AG04450 (cell line): ENCODE data around the gene CLDN5. TPM values are rescaled to one million over a fixed set of nuclear protein-coding genes. Genes with fewer than 3 reads are reported as not detected.

Source experiments
- CTCF ChIA-PET: fragments of 300-600, 350-600 bp; formaldehyde crosslinking; extraction: SDS; loops from one replicate; lab custom pipeline; 2022; ENCODE audit warnings: antibody characterized with exemption, inconsistent platforms; lab: Charles Lee
- POLR2A ChIA-PET: fragments of 350-600 bp; formaldehyde crosslinking; extraction: SDS; loops from one replicate; lab custom pipeline; 2021; ENCODE audit warnings: antibody characterized with exemption, inconsistent platforms; lab: Yijun Ruan, JAX
- DNase-seq: peaks from one replicate; pipeline ENCODE4 v3.0.0-alpha.2; 2011; ENCODE audit warnings: low read depth, low spot score
- H3K27ac ChIP-seq: one replicate; pipeline ENCODE4 v1.5.1; 2012; ENCODE audit warnings: low read depth, low read length, control low read depth
- H3K27me3 ChIP-seq: one replicate; pipeline ENCODE4 v1.6.0; 2012; ENCODE audit warnings: low read length; ENCODE audit not compliant: control insufficient read depth, insufficient read depth
- H3K4me3 ChIP-seq: 2 replicates; pipeline ENCODE4 v1.5.1; 2011; ENCODE audit warnings: mild to moderate bottlenecking, low read depth, low read length, control low read depth
- H3K9me3 ChIP-seq: 2 replicates; pipeline ENCODE4 v1.5.1; 2012; ENCODE audit warnings: low read length; ENCODE audit not compliant: control insufficient read depth, insufficient read depth
- CTCF ChIP-seq: IDR thresholded peaks from 2 replicates; pipeline ENCODE4 v1.5.1; 2011; ENCODE audit warnings: low read depth, low read length, control low read depth, inconsistent platforms
- polyA plus RNA-seq: library from polyadenylated mRNA; depleted of rRNA; stranded (reverse); fragments of >200 nt; gene quantifications from 2 replicates; pipeline ENCODE4 v1.2.3, GENCODE V29; 2011

The CLDN5 gene
- polyA plus RNA-seq, 1 experiment = not detected

DNA sequence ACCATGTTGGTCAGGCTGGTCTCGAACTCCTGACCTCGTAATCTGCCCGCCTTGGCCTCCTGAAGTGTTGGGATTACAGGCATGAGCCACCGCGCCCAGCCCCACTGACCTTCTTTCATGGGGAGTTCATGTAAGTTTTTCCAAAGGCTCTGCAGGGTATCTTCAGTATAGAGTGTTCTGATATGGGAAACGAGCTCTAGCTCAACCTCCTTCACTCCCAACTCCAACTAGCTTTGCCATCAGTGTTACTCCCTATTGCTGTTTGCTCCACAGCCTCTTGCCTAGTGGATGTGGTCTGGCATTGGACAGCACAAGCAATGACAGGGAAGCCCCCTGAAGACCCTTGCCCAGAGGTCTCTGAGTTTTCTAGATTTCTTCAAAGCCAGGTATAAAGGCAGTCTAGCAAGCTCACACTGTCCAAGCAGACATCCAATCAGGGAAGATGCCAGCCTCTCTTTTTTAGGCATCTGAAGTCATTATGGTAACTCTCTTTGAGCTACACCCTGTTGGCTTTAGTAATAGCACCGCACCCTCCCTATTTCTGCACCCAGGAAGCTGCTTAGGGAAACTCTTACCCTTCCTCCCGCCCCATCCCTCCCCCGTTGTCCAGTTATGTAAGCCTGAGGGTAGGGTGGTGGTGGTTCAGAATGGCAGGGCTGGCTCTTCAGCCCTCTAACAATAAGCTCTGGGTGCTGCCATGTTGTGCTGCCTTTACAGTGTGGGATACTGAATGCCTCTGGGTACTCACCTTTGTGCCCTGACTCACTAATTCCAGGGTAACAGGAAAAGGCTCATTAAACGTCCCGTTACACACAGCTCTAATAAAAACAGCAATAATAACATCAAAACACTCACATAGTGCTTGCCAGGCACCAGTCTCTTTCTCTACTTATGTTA, 41.4 kb upstream of the CLDN5 start:
- Histone ChIP-seq H3K27me3 (peaks cover 5% of the 10 kb centered on the region), H3K9me3 (peaks cover 7% of the 10 kb centered on the region; the same call in 1 of the 2 replicates), H3K27ac (no peak overlapping the region), H3K4me3 (no peak overlapping the region)
- DNase-seq = no peak
- ChIA-PET CTCF (no interaction called here), POLR2A (no interaction called here)
- TF ChIP-seq CTCF = no peak

DNA sequence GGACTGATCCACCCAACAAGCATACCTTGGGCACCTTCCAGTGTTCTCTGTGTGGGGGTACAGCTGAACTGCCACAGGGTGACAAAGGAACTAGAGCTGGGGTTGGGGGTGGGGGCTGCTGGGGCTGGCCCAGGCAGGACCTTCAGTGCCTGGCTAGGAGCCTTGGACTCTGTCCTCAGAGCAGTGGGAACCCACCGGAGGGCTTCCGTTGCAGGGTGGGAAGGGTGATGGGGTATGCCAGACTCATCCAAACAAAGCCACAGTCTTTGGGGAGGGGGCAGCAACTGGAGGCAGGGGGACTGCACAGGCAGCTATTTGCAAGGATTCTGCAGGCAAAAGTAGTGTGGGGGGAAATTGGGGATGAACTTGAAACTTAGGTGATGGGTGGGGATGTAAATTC, 35.7 kb upstream of the CLDN5 start:
- no peak for DNase-seq
- no peak overlapping the region for H3K4me3 ChIP-seq
- H3K27me3 ChIP-seq = peaks cover 11% of the 10 kb centered on the region
- ChIA-PET CTCF (no interaction called here), POLR2A (no interaction called here)
- H3K9me3 ChIP-seq = no peaks in the 10 kb centered on the region
- no peak for TF ChIP-seq CTCF
- no peak overlapping the region for H3K27ac ChIP-seq

DNA sequence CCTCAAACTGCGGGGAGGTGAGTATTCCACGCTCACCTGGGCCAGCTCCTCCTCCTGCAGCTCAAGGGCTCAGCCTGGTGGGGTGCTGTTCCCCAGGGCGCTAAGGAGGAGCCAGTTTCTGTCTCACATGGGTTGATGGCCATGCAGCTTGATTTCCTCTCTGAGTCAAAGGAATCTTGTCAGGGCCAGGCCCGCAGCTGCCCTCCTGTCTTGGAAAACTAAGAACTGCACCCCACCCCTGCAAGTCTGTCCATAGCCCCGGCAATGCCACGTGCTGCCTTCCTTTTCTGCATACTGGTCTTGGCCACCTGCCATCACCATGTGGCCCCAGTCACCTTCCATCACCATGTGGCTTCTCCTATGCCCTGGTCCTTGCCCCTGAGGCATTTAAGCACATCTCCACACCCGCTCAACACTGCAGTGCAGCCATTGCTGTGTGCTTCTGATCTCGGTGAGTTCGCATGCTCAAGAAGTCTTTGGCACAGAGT, 35.2 kb upstream of the CLDN5 start:
- Histone ChIP-seq H3K9me3 (no peaks in the 10 kb centered on the region), H3K4me3 (no peak overlapping the region), H3K27ac (no peak overlapping the region), H3K27me3 (peaks cover 11% of the 10 kb centered on the region)
- DNase-seq = no peak
- CTCF ChIA-PET = no interaction called here
- no peak for TF ChIP-seq CTCF
- POLR2A ChIA-PET = no interaction called here

DNA sequence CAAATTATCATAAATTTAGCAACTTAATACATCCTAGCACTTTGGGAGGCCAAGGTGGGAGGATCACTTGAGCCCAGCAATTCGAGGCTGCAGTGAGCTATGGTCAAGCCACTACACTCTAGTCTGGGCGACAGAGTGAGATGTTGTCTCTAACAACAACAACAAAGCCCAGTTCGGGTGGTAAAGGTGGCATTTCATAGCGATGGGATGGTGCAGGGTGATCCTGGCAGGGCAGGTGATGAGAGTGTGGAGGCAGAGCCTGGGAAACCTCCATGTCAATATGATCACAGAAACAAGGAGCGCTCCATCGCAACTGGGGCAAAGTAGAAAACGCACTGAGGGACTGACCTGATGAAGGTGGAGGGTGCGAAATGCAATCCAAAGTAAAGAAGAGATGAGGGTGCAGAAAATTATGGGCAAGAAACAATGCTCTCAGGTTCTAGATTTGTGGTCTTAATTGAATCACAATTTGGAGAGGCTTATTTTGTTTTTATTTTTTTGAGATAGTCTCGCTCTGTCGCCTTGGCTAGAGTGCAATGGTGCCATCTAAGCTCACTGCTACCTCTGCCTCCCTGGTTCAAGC, 32.8 kb upstream of the CLDN5 start:
- no peak for DNase-seq
- H3K9me3 ChIP-seq = no peaks in the 10 kb centered on the region
- no peak for TF ChIP-seq CTCF
- no peak overlapping the region for H3K27ac ChIP-seq
- ChIA-PET CTCF (no interaction called here), POLR2A (no interaction called here)
- H3K27me3 ChIP-seq = peaks cover 11% of the 10 kb centered on the region
- no peak overlapping the region for H3K4me3 ChIP-seq

GRCh38 chr22:19555651-19556050, 31.4 kb upstream of the CLDN5 start:
- H3K27me3 ChIP-seq = peaks cover 9% of the 10 kb centered on the region
- no peaks in the 10 kb centered on the region for H3K9me3 ChIP-seq
- no peak for DNase-seq
- no peak for TF ChIP-seq CTCF
- H3K4me3 ChIP-seq = no peak overlapping the region
- ChIA-PET POLR2A (no interaction called here), CTCF (interaction anchor here (2.0 kb wide), 1 partner anchor 13 kb away, joined by 7 read pairs; no protein-coding TSS in a partner anchor)
- H3K27ac ChIP-seq = no peak overlapping the region
